Lower lobe of right lung (tissue), 2 donors: ENCODE data around the gene OSBPL8. TPM values are rescaled to one million over a fixed set of nuclear protein-coding genes. Genes with fewer than 3 reads are reported as not detected.

Source experiments
- ATAC-seq, 2 donors: fragments of 200-7000 bp; cut with Tn5 transposase; one replicate each; pipeline ENCODE4 v1.9.1; 2020 to 2022; ENCODE audit warnings: mild to moderate bottlenecking in 2 of 2, moderate library complexity in 2 of 2
- DNase-seq: peaks from one replicate; pipeline ENCODE4 v3.0.0-alpha.2; 2020
- H3K27ac ChIP-seq: fragments of 200-600 bp; one replicate; pipeline ENCODE4 v1.8.0; 2022
- H3K27me3 ChIP-seq: fragments of 200-600 bp; one replicate; pipeline ENCODE4 v1.8.0; 2022; ENCODE audit warnings: low read depth
- H3K36me3 ChIP-seq: fragments of 200-600 bp; one replicate; pipeline ENCODE4 v1.8.0; 2022; ENCODE audit warnings: mild to moderate bottlenecking
- H3K4me1 ChIP-seq: fragments of 200-600 bp; one replicate; pipeline ENCODE4 v1.8.0; 2022
- H3K4me3 ChIP-seq: fragments of 200-600 bp; one replicate; pipeline ENCODE4 v1.8.0; 2022; ENCODE audit warnings: mild to moderate bottlenecking
- H3K9me3 ChIP-seq: fragments of 200-600 bp; one replicate; pipeline ENCODE4 v1.8.0; 2022
- CTCF ChIP-seq: fragments of 200-600 bp; IDR thresholded peaks from one replicate; pipeline ENCODE4 v1.8.0; 2022; ENCODE audit warnings: antibody characterized with exemption, mild to moderate bottlenecking
- intact Hi-C: fragments of 100-400 bp; cut with DNase I; formaldehyde crosslinking; loops from one replicate; pipeline ENCODE4 v1.11.0; 2022
- total RNA-seq: library from RNA; stranded (reverse); fragmentation: NEBNext Ultra II Directional; extraction: Animal tissue kit (Norgen Biotek cat#: 25700); gene quantifications from one replicate; pipeline ENCODE4 v1.2.1, GENCODE V29; 2021
- donor health status: DM: no; HTN: yes; CAD: no; lungs with severe emphysema.

Gene OSBPL8
- total RNA-seq, 1 donor from 2014 or later, result 82.7 TPM

GRCh38 chr12:76449016-76449415, 110.6 kb downstream of the OSBPL8 start:
- intact Hi-C loops, result no loop called here
- DNase-seq (no peak), ATAC-seq (no peak)
- no peak overlapping the region for H3K27ac ChIP-seq
- peaks cover 3% of the 10 kb centered on the region for H3K36me3 ChIP-seq
- H3K9me3 ChIP-seq, result no peaks in the 10 kb centered on the region
- H3K4me3 ChIP-seq, result no peak overlapping the region
- peaks cover 6% of the 10 kb centered on the region for H3K4me1 ChIP-seq
- TF ChIP-seq CTCF, result no peak
- no peaks in the 10 kb centered on the region for H3K27me3 ChIP-seq

- intact Hi-C loops, result no loop called here
- no peak for DNase-seq
Observed at GRCh38 chr12:76446090-76446489, 113.5 kb downstream of the OSBPL8 start.

GRCh38 chr12:76445462-76445861, 114.1 kb downstream of the OSBPL8 start:
- intact Hi-C loops, result no loop called here
- no peak overlapping the region for H3K4me3 ChIP-seq
- H3K27ac ChIP-seq, result no peak overlapping the region
- TF ChIP-seq CTCF, result no peak
- no peak for DNase-seq
- H3K9me3 ChIP-seq, result no peaks in the 10 kb centered on the region
- H3K4me1 ChIP-seq, result peaks cover 6% of the 10 kb centered on the region
- peaks cover 3% of the 10 kb centered on the region for H3K36me3 ChIP-seq
- H3K27me3 ChIP-seq, result no peaks in the 10 kb centered on the region
- ATAC-seq, result no peak

More at GRCh38 chr12:76446090-76446489, 113.5 kb downstream of the OSBPL8 start:
- Histone ChIP-seq H3K27me3 (no peaks in the 10 kb centered on the region), H3K27ac (no peak overlapping the region), H3K9me3 (no peaks in the 10 kb centered on the region), H3K36me3 (peaks cover 3% of the 10 kb centered on the region), H3K4me1 (peaks cover 6% of the 10 kb centered on the region), H3K4me3 (no peak overlapping the region)
- no peak for TF ChIP-seq CTCF
- no peak for ATAC-seq

- H3K4me3 ChIP-seq, result no peak overlapping the region
- no peak for ATAC-seq
- no peak for DNase-seq
- no peaks in the 10 kb centered on the region for H3K4me1 ChIP-seq
- no peaks in the 10 kb centered on the region for H3K27me3 ChIP-seq
- TF ChIP-seq CTCF, result no peak
- no peaks in the 10 kb centered on the region for H3K36me3 ChIP-seq
- no peak overlapping the region for H3K27ac ChIP-seq
- no peaks in the 10 kb centered on the region for H3K9me3 ChIP-seq
- intact Hi-C loops, result no loop called here
Observed at GRCh38 chr12:76444408-76444984, 115.1 kb downstream of the OSBPL8 start.

- Histone ChIP-seq H3K36me3 (no peaks in the 10 kb centered on the region), H3K4me3 (no peak overlapping the region), H3K9me3 (no peaks in the 10 kb centered on the region), H3K27me3 (no peaks in the 10 kb centered on the region), H3K27ac (no peak overlapping the region), H3K4me1 (no peaks in the 10 kb centered on the region)
- no peak for TF ChIP-seq CTCF
- intact Hi-C loops, result no loop called here
- ATAC-seq (no peak), DNase-seq (no peak)
Observed at GRCh38 chr12:76441016-76441415, 118.6 kb downstream of the OSBPL8 start.

- no peak overlapping the region for H3K4me3 ChIP-seq
- H3K27ac ChIP-seq, result no peak overlapping the region
- no peak for TF ChIP-seq CTCF
- intact Hi-C loops, result no loop called here
- peaks cover 18% of the 10 kb centered on the region for H3K9me3 ChIP-seq
- DNase-seq (no peak), ATAC-seq (no peak)
- no peaks in the 10 kb centered on the region for H3K36me3 ChIP-seq
- H3K27me3 ChIP-seq, result no peaks in the 10 kb centered on the region
- no peaks in the 10 kb centered on the region for H3K4me1 ChIP-seq
Observed at GRCh38 chr12:76432733-76433132, 126.8 kb downstream of the OSBPL8 start.
